HepG2 (cell line): ENCODE data around the gene MACROH2A1. TPM values are rescaled to one million over a fixed set of nuclear protein-coding genes. Genes with fewer than 3 reads are reported as not detected.
A peak's percentile ranks its signal among the peaks of the same experiment; 100 is the strongest.

Experiments used
- ATAC-seq: fragments of 200-7000 bp; cut with Tn5 transposase; 3 replicates; pipeline ENCODE4 v1.9.1; 2020; ENCODE audit warnings: mild to moderate bottlenecking, moderate library complexity
- BruUV-seq: library from RNA; stranded (reverse); fragments of 400-500 nt; replicated peaks from 2 replicates; lab custom pipeline; 2021; lab: Mats Ljungman, UMichigan
- CTCF ChIA-PET: fragments of 300-600 bp; formaldehyde crosslinking; extraction: SDS; loops from one replicate; lab custom pipeline; 2021; ENCODE audit warnings: low total read pairs, inconsistent platforms, low intra/inter-chr PET ratio; lab: Yijun Ruan, JAX
- POLR2A ChIA-PET: fragments of 350-600 bp; sonication (Branson Sonifier 250); formaldehyde crosslinking; loops from one replicate; lab custom pipeline; 2020; ENCODE audit warnings: antibody characterized with exemption, inconsistent platforms; lab: Yijun Ruan, JAX
- DNase-seq: peaks from one replicate; pipeline ENCODE4 v3.0.0-alpha.2; 2015; ENCODE audit warnings: low spot score
- FAIRE-seq: peaks from 3 replicates; lab custom pipeline; 2011; peaks lifted over from hg19 to GRCh38; lab: Jason Lieb, UNC
- H2AFZ ChIP-seq: one replicate; pipeline ENCODE4 v1.6.1; 2011; ENCODE audit warnings: low read length, inconsistent platforms
- H3K27ac ChIP-seq: fragments of 300-600 bp; 3 replicates; pipeline ENCODE4 v1.8.0; 2011; ENCODE audit warnings: mixed run types, mild to moderate bottlenecking, mixed read lengths, low read length, inconsistent platforms; ENCODE audit not compliant: insufficient read depth; ENCODE audit errors: extremely low read length
- H3K27me3 ChIP-seq, 2 experiments: fragments of 200-600 bp in 1 of 2; 2 replicates in 1 of 2; 3 replicates in 1 of 2; pipeline versions ENCODE4 v1.6.0 to v1.8.0; 2011; ENCODE audit warnings: low read length in 2 of 2, mild to moderate bottlenecking in 2 of 2, moderate library complexity in 2 of 2, inconsistent platforms in 1 of 2; ENCODE audit not compliant: insufficient read depth in 2 of 2, control insufficient read depth in 1 of 2
- H3K36me3 ChIP-seq, 2 experiments: fragments of 200-600 bp in 1 of 2; replicated peaks in 1 of 2; 2 replicates in 1 of 2; 3 replicates in 1 of 2; pipeline versions ENCODE4 v1.5.1 to v1.8.0; 2011; ENCODE audit warnings: low read length in 2 of 2, inconsistent platforms in 1 of 2; ENCODE audit not compliant: insufficient read depth in 2 of 2, control insufficient read depth in 1 of 2
- H3K4me1 ChIP-seq: 2 replicates; pipeline ENCODE4 v1.5.1; 2012; ENCODE audit warnings: low read length, inconsistent platforms; ENCODE audit not compliant: insufficient read depth
- H3K4me2 ChIP-seq: 2 replicates; pipeline ENCODE4 v1.6.0; 2011; ENCODE audit warnings: low read depth, low read length, inconsistent platforms
- H3K4me3 ChIP-seq, 3 experiments: fragments of 200-600 bp in 1 of 3; sonication (generic), shearing (Covaris generic) in 1 of 3; replicated peaks in 1 of 3; 2 replicates each; pipeline ENCODE4 v1.5.1; 2011 to 2016; ENCODE audit warnings: low read length in 3 of 3, inconsistent platforms in 2 of 3, low read depth in 2 of 3, mild to moderate bottlenecking in 2 of 3, control low read depth in 1 of 3, mixed read lengths in 1 of 3; ENCODE audit not compliant: insufficient read depth in 1 of 3
- H3K79me2 ChIP-seq: one replicate; pipeline ENCODE4 v1.6.1; 2011; ENCODE audit warnings: low read length, inconsistent platforms; ENCODE audit not compliant: insufficient read depth
- H3K9ac ChIP-seq: 2 replicates; pipeline ENCODE4 v1.6.0; 2011; ENCODE audit warnings: mild to moderate bottlenecking, low read depth, low read length, inconsistent platforms; ENCODE audit not compliant: insufficient read depth
- H3K9me3 ChIP-seq: 2 replicates; pipeline ENCODE4 v1.5.1; 2012; ENCODE audit warnings: mild to moderate bottlenecking, low read length
- H4K20me1 ChIP-seq: 2 replicates; pipeline ENCODE4 v1.6.0; 2011; ENCODE audit warnings: inconsistent platforms, mild to moderate bottlenecking, low read length, moderate library complexity; ENCODE audit not compliant: insufficient read depth
- CSRNP2 ChIP-seq: sonication (generic); formaldehyde crosslinking; conservative IDR thresholded peaks from 2 replicates; pipeline ENCODE4 v1.8.0; 2022; ENCODE audit warnings: low read depth, missing genetic modification reagents
- CTCF ChIP-seq: sonication (generic); formaldehyde crosslinking; IDR thresholded peaks from 2 replicates; pipeline ENCODE4 v1.5.0; 2020; ENCODE audit warnings: mild to moderate bottlenecking, missing genetic modification reagents, moderate library complexity
- FOXA1 ChIP-seq, 2 experiments: fragments of 450-650 bp in 1 of 2; sonication (generic) in 1 of 2; formaldehyde crosslinking in 1 of 2; IDR thresholded peaks; 2 replicates each; pipeline versions ENCODE4 v1.4.0 to v1.6.1; 2016 to 2020; ENCODE audit warnings: missing genetic modification reagents in 1 of 2
- LCORL ChIP-seq, 2 experiments: fragments of 450-650 bp in 1 of 2; sonication (generic) in 1 of 2; formaldehyde crosslinking in 1 of 2; IDR thresholded peaks; 2 replicates each; pipeline versions ENCODE4 v1.5.0 to v1.6.1; 2017 to 2020; ENCODE audit warnings: antibody characterized with exemption in 1 of 2, missing genetic modification reagents in 1 of 2
- NPAS2 ChIP-seq: sonication (generic); formaldehyde crosslinking; IDR thresholded peaks from 2 replicates; pipeline ENCODE4 v1.8.0; 2022; ENCODE audit warnings: mild to moderate bottlenecking, missing genetic modification reagents, borderline replicate concordance
- PHF8 ChIP-seq: sonication (generic); formaldehyde crosslinking; IDR thresholded peaks from 2 replicates; pipeline ENCODE4 v1.5.0; 2020; ENCODE audit warnings: missing genetic modification reagents
- SMC3 ChIP-seq: IDR thresholded peaks from 2 replicates; pipeline ENCODE4 v1.6.1; 2011; ENCODE audit warnings: low read length, improper control_type of control experiment
- STAG1 ChIP-seq: sonication (generic); formaldehyde crosslinking; IDR thresholded peaks from 2 replicates; pipeline ENCODE4 v1.4.0; 2020; ENCODE audit warnings: missing genetic modification reagents
- THAP11 ChIP-seq: IDR thresholded peaks from 2 replicates; pipeline ENCODE4 v1.6.1; 2016; ENCODE audit warnings: missing biosample characterization, missing genetic modification reagents
- ZNF274 ChIP-seq: sonication (generic); formaldehyde crosslinking; IDR thresholded peaks from 2 replicates; pipeline ENCODE4 v1.5.1; 2020; ENCODE audit warnings: mild to moderate bottlenecking, missing genetic modification reagents
- ZNF329 ChIP-seq: sonication (generic); formaldehyde crosslinking; IDR thresholded peaks from 2 replicates; pipeline ENCODE4 v1.9.0; 2021; ENCODE audit warnings: low read depth, mild to moderate bottlenecking, missing genetic modification reagents
- ZNF569 ChIP-seq: sonication (generic); formaldehyde crosslinking; IDR thresholded peaks from 2 replicates; pipeline ENCODE4 v1.5.0; 2020; ENCODE audit warnings: mild to moderate bottlenecking, missing genetic modification reagents, moderate library complexity, borderline replicate concordance
- ZNF724P ChIP-seq: sonication (generic); formaldehyde crosslinking; IDR thresholded peaks from 2 replicates; pipeline ENCODE4 v1.8.0; 2022; ENCODE audit warnings: missing genetic modification reagents, borderline replicate concordance
- ZSCAN25 ChIP-seq: sonication (generic); formaldehyde crosslinking; IDR thresholded peaks from 2 replicates; pipeline ENCODE4 v1.8.0; 2022; ENCODE audit warnings: mild to moderate bottlenecking, missing genetic modification reagents
- WGBS: methylation state at CpG from one replicate; pipeline ENCODE4 v1.1.6; 2017; ENCODE audit warnings: low lambda C conversion rate; 5-methylcytosine and 5-hydroxymethylcytosine counted together
- in situ Hi-C: cut with HindIII; loops from 2 replicates; pipeline ENCODE4 v1.10.0; 2017; ENCODE audit warnings: low pct_unique_long_range_greater_than_20kb; ENCODE audit not compliant: extremely low pct_ligation_motif_present
- intact Hi-C: fragments of 100-400 bp; cut with micrococcal nuclease; formaldehyde crosslinking; loops from one replicate; pipeline ENCODE4 v1.10.0; 2022; ENCODE audit not compliant: unreplicated experiment
- polyA plus RNA-seq, 8 experiments: library from polyadenylated mRNA; depleted of rRNA in 3 of 8; stranded (reverse) in 7 of 8; unstranded in 1 of 8; fragments of >200 nt; fragmentation: Illumina TruSeq in 4 of 8; extraction: Trizol in 4 of 8; gene quantifications; 2 replicates each; pipeline versions ENCODE4 v1.2.1 to v1.2.3, GENCODE V29; 2011 to 2016; ENCODE audit warnings: low read depth in 4 of 8, missing spikeins in 1 of 8, mixed read lengths in 1 of 8; ENCODE audit not compliant: insufficient read depth in 1 of 8
- total RNA-seq, 5 experiments: library from RNA; depleted of rRNA; stranded (reverse); fragments of >200 nt; fragmentation: Illumina TruSeq; extraction: Trizol; gene quantifications; 2 replicates each; pipeline ENCODE4 v1.2.3, GENCODE V29; 2016; ENCODE audit warnings: low read depth in 1 of 5

The MACROH2A1 gene
- total and polyA plus RNA-seq, 2 of the 13 experiments (the other 11 are each of a cell fraction or from before 2014, with no cell fraction given), result 69.1 to 158 TPM

GRCh38 chr5:135428586-135428985, 29.6 kb upstream of the MACROH2A1 start:
- WGBS, result no CpG with 5 or more reads among the region's 1 CpG
- no peak overlapping the region for H3K27ac ChIP-seq
- FAIRE-seq (no peak), DNase-seq (no peak), ATAC-seq (no peak)
- ChIA-PET CTCF (no interaction called here), POLR2A (no interaction called here)
- H3K9me3 ChIP-seq, result peaks cover 6% of the 10 kb centered on the region; the same call in 1 of the 2 replicates
- no peaks in the 10 kb centered on the region for H3K36me3 ChIP-seq
- no peaks in the 10 kb centered on the region for H3K79me2 ChIP-seq
- no TSS peak for BruUV-seq
- H3K27me3 ChIP-seq, result no peaks in the 10 kb centered on the region; a peak in 1 of 5 replicates
- no peak overlapping the region for H2AFZ ChIP-seq
- H3K4me2 ChIP-seq, result no peak overlapping the region
- no peak overlapping the region for H3K9ac ChIP-seq
- intact Hi-C loops, result no loop called here
- peaks cover 22% of the 10 kb centered on the region for H3K4me1 ChIP-seq
- no peak for TF ChIP-seq ZNF569
- H4K20me1 ChIP-seq, result no peaks in the 10 kb centered on the region
- in situ Hi-C loops, result no loop called here
- no peak overlapping the region for H3K4me3 ChIP-seq

GRCh38 chr5:135426102-135427082, 27.4 kb upstream of the MACROH2A1 start:
- intact Hi-C loops (no loop called here), in situ Hi-C loops (no loop called here)
- no peaks in the 10 kb centered on the region for H3K36me3 ChIP-seq
- DNase-seq (peak; percentile 66), ATAC-seq (peak; percentile 96), FAIRE-seq (peak; percentile 39)
- 7% methylated on average over 7 of the region's 7 CpGs for WGBS
- no peaks in the 10 kb centered on the region; a peak in 1 of 5 replicates for H3K27me3 ChIP-seq
- CTCF ChIA-PET, result interaction anchor here (1.2 kb wide), 1 partner anchor 106 kb away, joined by 4 read pairs; no protein-coding TSS in a partner anchor
- no peaks in the 10 kb centered on the region for H4K20me1 ChIP-seq
- no peak overlapping the region for H3K4me2 ChIP-seq
- no peak overlapping the region for H2AFZ ChIP-seq
- no peaks in the 10 kb centered on the region for H3K79me2 ChIP-seq
- no TSS peak for BruUV-seq
- H3K4me1 ChIP-seq, result peaks cover 18% of the 10 kb centered on the region; the same call in 1 of the 2 replicates
- no peak overlapping the region for H3K9ac ChIP-seq
- H3K9me3 ChIP-seq, result peaks cover 6% of the 10 kb centered on the region; the same call in 1 of the 2 replicates
- H3K27ac ChIP-seq, result no peak overlapping the region
- no peak overlapping the region for H3K4me3 ChIP-seq
- POLR2A ChIA-PET, result no interaction called here
- TF ChIP-seq ZNF274 (CRISPR knock-in tag) (no peak), THAP11 (CRISPR knock-in tag) (no peak), ZNF329 (CRISPR knock-in tag) (no peak), STAG1 (CRISPR knock-in tag) (peak; percentile 58), NPAS2 (CRISPR knock-in tag) (no peak), PHF8 (no peak), ZSCAN25 (no peak), CTCF (CRISPR knock-in tag) (peak; percentile 74), LCORL (IDR thresholded peaks at IDR 0.05) (no peak), LCORL (CRISPR knock-in tag; IDR thresholded peaks at IDR 0.05) (no peak), ZNF724P (CRISPR knock-in tag) (no peak), SMC3 (peak; percentile 76), FOXA1 (IDR thresholded peaks at IDR 0.05) (no peak), FOXA1 (CRISPR knock-in tag; IDR thresholded peaks at IDR 0.05) (peak; percentile 65), CSRNP2 (CRISPR knock-in tag) (no peak)
